ENCODE measurements around the gene LGI1.

DNA sequence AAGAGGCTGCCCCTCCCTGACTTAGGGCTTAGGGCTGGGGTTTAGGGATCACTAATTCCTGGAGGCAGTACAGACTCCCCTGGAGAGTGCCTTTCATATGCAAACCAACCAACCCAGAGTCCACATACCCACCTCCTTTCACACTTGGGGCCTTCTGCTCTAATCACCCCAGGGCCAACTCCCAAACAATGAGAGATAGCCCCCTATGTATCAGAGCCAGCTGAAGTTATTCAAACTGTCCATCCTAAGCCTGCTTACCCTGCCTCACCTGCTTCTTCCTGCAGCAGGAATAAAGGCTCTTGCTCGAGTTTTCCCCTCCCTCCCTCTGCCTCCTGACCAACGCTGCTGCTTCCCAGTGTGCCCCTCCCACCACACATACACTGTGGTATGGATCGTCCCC is 84.2 kb downstream of the LGI1 start:
- TF ChIP-seq CTCF (conservative IDR thresholded peaks at IDR 0.05) = no peak
- TF ChIP-seq ZFX (IDR thresholded peaks at IDR 0.05) = no peak

Data from C4-2B (cell line).